Measurements from ENCODE around the gene SLC35F3.

Gene SLC35F3

GRCh38 chr1:233897325-233898162 lies 6.9 kb upstream of the SLC35F3 start:
- TF ChIP-seq TAF1 (IDR thresholded peaks at IDR 0.05; ENCODE audit: borderline replicate concordance, insufficient read depth, low read length) (no peak), SIN3A (IDR thresholded peaks at IDR 0.05; ENCODE audit: borderline replicate concordance, insufficient read depth, low read length) (no peak), POLR2AphosphoS5 (IDR thresholded peaks at IDR 0.05; ENCODE audit: low read depth, low read length) (no peak), FOXP2 (optimal IDR thresholded peaks at IDR 0.05; ENCODE audit: borderline replicate concordance, extremely low read depth, extremely low read length, insufficient read depth) (no peak), REST (IDR thresholded peaks at IDR 0.05; ENCODE audit: insufficient read depth in 1 of 2, low read depth in 2 of 2, low read length in 2 of 2) (no peak)

- TF ChIP-seq FOXP2 (optimal IDR thresholded peaks at IDR 0.05; ENCODE audit: borderline replicate concordance, extremely low read depth, extremely low read length, insufficient read depth) = no peak
- no peak for TF ChIP-seq SIN3A (IDR thresholded peaks at IDR 0.05; ENCODE audit: borderline replicate concordance, insufficient read depth, low read length)
- no peak for TF ChIP-seq REST (IDR thresholded peaks at IDR 0.05; ENCODE audit: insufficient read depth in 1 of 2, low read depth in 2 of 2, low read length in 2 of 2)
- TF ChIP-seq TAF1 (IDR thresholded peaks at IDR 0.05; ENCODE audit: borderline replicate concordance, insufficient read depth, low read length) = no peak
- TF ChIP-seq POLR2AphosphoS5 (IDR thresholded peaks at IDR 0.05; ENCODE audit: low read depth, low read length) = no peak
These were observed 3.0 kb upstream of the SLC35F3 start for GRCh38 chr1:233901495-233901894.

- no peak for TF ChIP-seq FOXP2 (optimal IDR thresholded peaks at IDR 0.05; ENCODE audit: borderline replicate concordance, extremely low read depth, extremely low read length, insufficient read depth)
- TF ChIP-seq TAF1 (IDR thresholded peaks at IDR 0.05; ENCODE audit: borderline replicate concordance, insufficient read depth, low read length) = no peak
- TF ChIP-seq SIN3A (IDR thresholded peaks at IDR 0.05; ENCODE audit: borderline replicate concordance, insufficient read depth, low read length) = no peak
- no peak for TF ChIP-seq REST (IDR thresholded peaks at IDR 0.05; ENCODE audit: insufficient read depth in 1 of 2, low read depth in 2 of 2, low read length in 2 of 2)
- no peak for TF ChIP-seq POLR2AphosphoS5 (IDR thresholded peaks at IDR 0.05; ENCODE audit: low read depth, low read length)
These were observed 1.1 kb downstream of the SLC35F3 start for GRCh38 chr1:233905416-233906051.

GRCh38 chr1:233907151-233907550 lies 2.7 kb downstream of the SLC35F3 start:
- TF ChIP-seq TAF1 (IDR thresholded peaks at IDR 0.05; ENCODE audit: borderline replicate concordance, insufficient read depth, low read length) (no peak), SIN3A (IDR thresholded peaks at IDR 0.05; ENCODE audit: borderline replicate concordance, insufficient read depth, low read length) (no peak), REST (IDR thresholded peaks at IDR 0.05; ENCODE audit: insufficient read depth in 1 of 2, low read depth in 2 of 2, low read length in 2 of 2) (no peak), POLR2AphosphoS5 (IDR thresholded peaks at IDR 0.05; ENCODE audit: low read depth, low read length) (no peak), FOXP2 (optimal IDR thresholded peaks at IDR 0.05; ENCODE audit: borderline replicate concordance, extremely low read depth, extremely low read length, insufficient read depth) (no peak)

Measured in PFSK-1 (cell line).